ENCODE measurements around the gene TBL3.
"Not testable (repeated sequence)": the region's sequence is repeated elsewhere in the genome, so short reads cannot be mapped to it uniquely, and the experiment has no call there.

The TBL3 gene

GRCh38 chr16:1971796-1972489 is at the start of gene TBL3:
Gene TBL3 (plus strand): TSS chr16:1972053. CDS start chr16:1972165, 112 bp downstream.
- DNase-seq: peak; percentile 93

GRCh38 chr16:1922357-1922756 is 49.5 kb upstream of the TBL3 start:
- DNase-seq: no peak

GRCh38 chr16:1923299-1924034 is 48.4 kb upstream of the TBL3 start:
- DNase-seq: no peak

GRCh38 chr16:1924095-1924494 is 47.8 kb upstream of the TBL3 start:
- DNase-seq: no peak

- DNase-seq: no peak
Measured at GRCh38 chr16:1926271-1926670, 45.6 kb upstream of the TBL3 start.

GRCh38 chr16:1929105-1929504 is 42.7 kb upstream of the TBL3 start:
- no peak for DNase-seq

- DNase-seq: peak; percentile 91
Measured at GRCh38 chr16:1929578-1930337, 42.1 kb upstream of the TBL3 start.

GRCh38 chr16:1930338-1930720 is 41.5 kb upstream of the TBL3 start:
- no peak for DNase-seq

GRCh38 chr16:1932050-1933028 is 39.5 kb upstream of the TBL3 start:
- DNase-seq: no peak

- DNase-seq: no peak
Measured at GRCh38 chr16:1933097-1933661, 38.7 kb upstream of the TBL3 start.

GRCh38 chr16:1936945-1937479 is 34.8 kb upstream of the TBL3 start:
- DNase-seq: no peak

GRCh38 chr16:1938316-1938715 is 33.5 kb upstream of the TBL3 start:
- no peak for DNase-seq

GRCh38 chr16:1938910-1939309 is 32.9 kb upstream of the TBL3 start:
- DNase-seq: no peak

- not testable (repeated sequence) for DNase-seq
Measured at GRCh38 chr16:1939833-1940232, 32.0 kb upstream of the TBL3 start.

- DNase-seq: no peak
Measured at GRCh38 chr16:1940273-1941161, 31.3 kb upstream of the TBL3 start.

- no peak for DNase-seq
Measured at GRCh38 chr16:1941162-1942046, 30.4 kb upstream of the TBL3 start.

GRCh38 chr16:1942047-1942809 is 29.6 kb upstream of the TBL3 start:
- DNase-seq: no peak

- peak; percentile 98 for DNase-seq
Measured at GRCh38 chr16:1942810-1943726, 28.8 kb upstream of the TBL3 start, which contains the start of gene MSRB1. Gene MSRB1 (minus strand): TSS chr16:1943199. CDS start chr16:1943156, 43 bp downstream.

Data from activated T-cell treated with anti-CD3 and anti-CD28 coated beads for 4 hours (primary cell).